Measurements from ENCODE around the gene TACC2. TPM values are rescaled to one million over a fixed set of nuclear protein-coding genes. Genes with fewer than 3 reads are reported as not detected.

Gene TACC2
- total and polyA plus RNA-seq, 5 experiments from 2014 or later, result not detected

- H3K4me3 Mint-ChIP-seq, result no peak overlapping the region
- POLR2A ChIA-PET, result interaction anchor here (0.7 kb wide), 1 partner anchor 31 kb away, joined by 3 read pairs; no protein-coding TSS in a partner anchor
- DNase-seq, result peak in 8 of 10 donors; percentile 7 to 39 (median 20)
- H3K27ac Mint-ChIP-seq, result no peak overlapping the region
- peak; percentile 52 to 57 for ATAC-seq
- H3K4me1 Mint-ChIP-seq, result peaks cover 0 to 4% (median 0%) of the 10 kb centered on the region in 4 donors
- peaks cover 4 to 16% (median 9%) of the 10 kb centered on the region in 9 donors for H3K9me3 Mint-ChIP-seq
- peaks cover 0 to 12% (median 0%) of the 10 kb centered on the region in 3 donors for H3K36me3 Mint-ChIP-seq
- H3K27me3 Mint-ChIP-seq, result peaks cover 21 to 52% (median 31%) of the 10 kb centered on the region in 5 donors
Observed at GRCh38 chr10:122267849-122268737, 279.1 kb downstream of the TACC2 start.

DNA sequence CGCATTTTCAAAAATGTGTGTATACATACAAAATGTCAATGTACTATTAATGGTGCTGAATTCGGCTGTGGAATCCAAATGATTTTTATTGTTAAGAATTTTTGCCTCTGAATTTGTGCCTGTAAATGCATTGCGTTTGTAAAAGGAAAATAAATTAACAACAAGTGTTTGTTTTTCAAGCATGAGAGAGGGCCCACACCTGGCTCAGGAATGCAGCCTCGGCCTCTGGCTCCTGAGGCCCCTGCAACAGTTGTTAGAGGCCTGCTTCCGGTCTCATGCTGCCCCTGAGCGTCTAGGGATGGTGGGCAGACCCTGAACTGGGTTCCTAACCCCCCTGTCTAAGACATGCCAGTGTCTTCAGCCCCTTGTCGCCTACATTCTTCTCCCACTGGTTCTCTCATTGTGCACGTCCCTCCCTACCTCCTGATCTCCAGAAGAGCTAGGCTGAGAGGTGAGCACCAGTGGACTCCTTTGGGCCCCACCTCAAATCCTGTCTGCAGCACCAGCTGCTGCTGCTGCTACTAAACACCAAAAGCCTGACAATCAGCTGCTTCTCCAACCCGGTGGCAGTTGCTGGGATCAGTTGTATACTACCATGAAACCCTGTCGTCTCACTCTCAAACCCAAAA lies 280.2 kb downstream of the TACC2 start:
- no peak overlapping the region for H3K27ac Mint-ChIP-seq
- H3K36me3 Mint-ChIP-seq, result peaks cover 0 to 4% (median 0%) of the 10 kb centered on the region in 3 donors
- H3K27me3 Mint-ChIP-seq, result peaks cover 18 to 43% (median 30%) of the 10 kb centered on the region in 5 donors
- H3K4me3 Mint-ChIP-seq, result no peak overlapping the region
- ATAC-seq, result no peak
- peaks cover 0 to 4% (median 0%) of the 10 kb centered on the region in 4 donors for H3K4me1 Mint-ChIP-seq
- DNase-seq, result no peak
- H3K9me3 Mint-ChIP-seq, result peaks cover 0 to 6% (median 2%) of the 10 kb centered on the region in 9 donors
- POLR2A ChIA-PET, result no interaction called here

- POLR2A ChIA-PET, result no interaction called here
- Mint-ChIP-seq H3K9me3 (no peaks in the 10 kb centered on the region), H3K27me3 (peaks cover 11 to 41% (median 22%) of the 10 kb centered on the region in 5 donors), H3K4me3 (no peak within 1 kb of the TSS), H3K4me1 (peaks cover 0 to 4% (median 0%) of the 10 kb centered on the region in 4 donors), H3K27ac (no peak within 1 kb of the TSS), H3K36me3 (no peaks in the 10 kb centered on the region)
- DNase-seq, result no peak
- no peak for ATAC-seq
Observed at GRCh38 chr10:122271076-122271475, 282.1 kb downstream of the TACC2 start, which contains the start of gene BTBD16. Gene BTBD16 (plus strand): TSS chr10:122271296. CDS start chr10:122275082, 3,786 bp downstream.

GRCh38 chr10:122273966-122274545 lies 285.1 kb downstream of the TACC2 start:
- H3K27me3 Mint-ChIP-seq, result peaks cover 7 to 26% (median 11%) of the 10 kb centered on the region in 5 donors
- ATAC-seq, result no peak
- no peaks in the 10 kb centered on the region for H3K9me3 Mint-ChIP-seq
- H3K4me3 Mint-ChIP-seq, result no peak overlapping the region
- no peaks in the 10 kb centered on the region for H3K36me3 Mint-ChIP-seq
- POLR2A ChIA-PET, result no interaction called here
- H3K27ac Mint-ChIP-seq, result no peak overlapping the region
- H3K4me1 Mint-ChIP-seq, result no peaks in the 10 kb centered on the region
- no peak for DNase-seq

- no peak for DNase-seq
- no peak for ATAC-seq
- Mint-ChIP-seq H3K4me3 (no peak overlapping the region), H3K4me1 (peaks cover 0 to 6% (median 3%) of the 10 kb centered on the region in 4 donors), H3K36me3 (no peaks in the 10 kb centered on the region), H3K27me3 (peaks cover under 1 to 53% (median 21%) of the 10 kb centered on the region in 5 donors), H3K9me3 (no peaks in the 10 kb centered on the region), H3K27ac (no peak overlapping the region)
- POLR2A ChIA-PET, result no interaction called here
Observed at GRCh38 chr10:122276611-122277208, 287.7 kb downstream of the TACC2 start.

GRCh38 chr10:122277526-122278136 lies 288.7 kb downstream of the TACC2 start:
- Mint-ChIP-seq H3K27me3 (peaks cover 2 to 62% (median 24%) of the 10 kb centered on the region in 5 donors), H3K4me1 (peaks cover 0 to 6% (median 3%) of the 10 kb centered on the region in 4 donors), H3K36me3 (no peaks in the 10 kb centered on the region), H3K27ac (peak overlapping the region in 1 of 10 donors; percentile 67), H3K9me3 (no peaks in the 10 kb centered on the region), H3K4me3 (no peak overlapping the region)
- DNase-seq (no peak), ATAC-seq (no peak)
- POLR2A ChIA-PET, result no interaction called here

- Mint-ChIP-seq H3K4me3 (no peak overlapping the region), H3K27ac (no peak overlapping the region), H3K4me1 (peaks cover 0 to 6% (median 4%) of the 10 kb centered on the region in 4 donors), H3K9me3 (no peaks in the 10 kb centered on the region), H3K27me3 (peaks cover 2 to 58% (median 28%) of the 10 kb centered on the region in 5 donors), H3K36me3 (no peaks in the 10 kb centered on the region)
- DNase-seq (no peak), ATAC-seq (no peak)
- POLR2A ChIA-PET, result no interaction called here
Observed at GRCh38 chr10:122279725-122280141, 290.8 kb downstream of the TACC2 start.

DNA sequence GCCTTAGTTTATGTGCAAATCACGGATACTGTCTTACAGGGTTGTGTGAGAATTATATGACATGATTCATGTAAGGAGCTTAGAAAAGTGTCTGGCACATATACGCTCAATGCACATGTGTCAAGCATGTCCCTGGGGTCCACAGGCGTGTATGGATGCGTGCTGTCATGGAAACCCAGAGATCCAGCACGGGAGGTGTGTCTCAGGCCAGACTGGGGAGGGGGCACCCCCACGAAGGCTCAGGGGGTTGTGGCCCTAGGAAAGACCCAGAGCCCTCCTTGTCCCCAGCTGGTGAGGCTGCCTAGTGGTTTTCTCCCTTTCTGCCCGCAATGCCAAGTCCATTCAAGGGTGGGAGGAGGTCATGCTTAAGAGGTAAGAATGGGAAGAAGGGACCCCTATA lies 291.2 kb downstream of the TACC2 start:
- Mint-ChIP-seq H3K27me3 (peaks cover 4 to 58% (median 29%) of the 10 kb centered on the region in 5 donors), H3K9me3 (no peaks in the 10 kb centered on the region), H3K4me3 (no peak overlapping the region), H3K27ac (no peak overlapping the region), H3K4me1 (peaks cover 0 to 6% (median 4%) of the 10 kb centered on the region in 4 donors), H3K36me3 (no peaks in the 10 kb centered on the region)
- POLR2A ChIA-PET, result no interaction called here
- DNase-seq (no peak), ATAC-seq (no peak)

DNA sequence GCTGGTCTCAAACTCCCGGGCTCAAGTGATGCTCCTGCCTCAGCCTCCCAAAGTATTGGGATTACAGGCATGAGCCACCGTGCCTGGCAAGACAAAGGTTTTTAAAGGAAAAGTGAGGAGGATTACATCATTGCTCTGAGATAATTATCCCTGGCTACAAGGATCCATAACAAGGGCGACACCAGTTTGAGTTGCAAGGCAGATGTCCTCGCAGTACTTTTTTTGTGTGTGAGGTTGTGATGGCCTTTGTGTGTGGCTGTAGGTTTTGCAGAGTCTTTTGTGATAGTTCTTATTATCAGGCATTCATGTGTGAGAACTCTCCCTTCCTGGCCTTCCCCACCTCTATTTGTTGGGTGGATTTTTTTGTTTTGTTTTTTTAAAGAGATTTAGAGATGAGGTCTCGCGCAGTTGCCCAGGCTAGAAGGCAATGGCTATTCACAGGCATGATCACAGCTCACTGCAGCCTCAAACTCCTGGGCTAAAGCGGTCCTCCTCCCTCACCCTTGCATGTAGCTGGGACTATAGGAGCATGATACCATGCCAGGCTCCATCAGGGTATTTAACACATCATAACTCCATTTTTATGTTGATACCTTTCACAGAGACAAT lies 292.2 kb downstream of the TACC2 start:
- DNase-seq (no peak), ATAC-seq (no peak)
- H3K9me3 Mint-ChIP-seq, result no peaks in the 10 kb centered on the region
- H3K27ac Mint-ChIP-seq, result no peak overlapping the region
- POLR2A ChIA-PET, result no interaction called here
- H3K4me1 Mint-ChIP-seq, result peaks cover 0 to 6% (median 4%) of the 10 kb centered on the region in 4 donors
- H3K36me3 Mint-ChIP-seq, result no peaks in the 10 kb centered on the region
- no peak overlapping the region for H3K4me3 Mint-ChIP-seq
- H3K27me3 Mint-ChIP-seq, result peaks cover 4 to 56% (median 26%) of the 10 kb centered on the region in 5 donors

DNA sequence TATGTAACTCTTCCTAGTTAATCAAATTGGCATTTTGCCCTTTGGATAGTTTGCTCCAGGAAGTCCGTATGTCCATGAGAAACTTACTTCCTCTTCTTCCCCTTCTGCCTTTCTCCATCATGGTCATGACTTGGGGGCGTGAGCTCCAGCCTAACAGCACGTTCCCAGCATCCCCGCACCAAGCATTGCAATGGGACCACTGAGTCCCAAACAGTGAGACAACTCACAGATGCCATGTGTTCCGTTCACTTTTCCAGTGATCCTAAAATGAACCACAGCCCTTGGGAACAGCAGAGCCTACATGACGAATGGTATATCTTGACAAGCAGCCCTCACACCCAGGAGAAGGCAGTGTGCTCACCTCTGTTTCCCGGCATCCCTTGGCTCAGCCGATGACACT lies 292.8 kb downstream of the TACC2 start:
- Mint-ChIP-seq H3K36me3 (no peaks in the 10 kb centered on the region), H3K27ac (no peak overlapping the region), H3K4me1 (peaks cover 0 to 6% (median 4%) of the 10 kb centered on the region in 4 donors), H3K9me3 (no peaks in the 10 kb centered on the region), H3K4me3 (no peak overlapping the region), H3K27me3 (peaks cover 4 to 56% (median 26%) of the 10 kb centered on the region in 5 donors)
- DNase-seq (no peak), ATAC-seq (no peak)
- POLR2A ChIA-PET, result no interaction called here

- H3K36me3 Mint-ChIP-seq, result no peaks in the 10 kb centered on the region
- DNase-seq (no peak), ATAC-seq (no peak)
- H3K27ac Mint-ChIP-seq, result no peak overlapping the region
- H3K4me3 Mint-ChIP-seq, result no peak overlapping the region
- no peaks in the 10 kb centered on the region for H3K9me3 Mint-ChIP-seq
- H3K27me3 Mint-ChIP-seq, result peaks cover 4 to 56% (median 26%) of the 10 kb centered on the region in 5 donors
- POLR2A ChIA-PET, result no interaction called here
- peaks cover 0 to 6% (median 4%) of the 10 kb centered on the region in 4 donors for H3K4me1 Mint-ChIP-seq
Observed at GRCh38 chr10:122282253-122282671, 293.3 kb downstream of the TACC2 start.

DNA sequence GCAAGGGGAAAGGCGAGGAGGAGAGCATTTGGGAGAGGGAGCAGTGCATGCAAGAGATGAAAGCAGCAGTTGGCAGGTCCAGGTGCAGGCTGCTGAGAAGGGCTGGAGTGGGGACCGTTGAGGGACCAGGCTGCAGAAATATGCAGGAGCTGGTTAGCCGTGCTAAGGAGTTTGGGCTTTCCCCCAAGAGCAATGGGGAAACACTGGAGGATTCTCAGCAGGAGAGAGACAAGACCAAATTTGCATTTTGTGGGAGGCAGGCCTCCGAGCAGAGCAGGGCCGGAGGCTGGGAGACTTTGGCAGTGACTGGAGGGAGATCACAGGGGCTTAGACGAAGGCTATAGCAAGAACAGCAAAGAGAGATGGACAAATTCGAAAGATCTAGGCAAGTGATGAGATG lies 293.9 kb downstream of the TACC2 start:
- POLR2A ChIA-PET, result no interaction called here
- H3K36me3 Mint-ChIP-seq, result no peaks in the 10 kb centered on the region
- peaks cover 0 to 6% (median 4%) of the 10 kb centered on the region in 4 donors for H3K4me1 Mint-ChIP-seq
- no peak overlapping the region for H3K27ac Mint-ChIP-seq
- no peak for DNase-seq
- ATAC-seq, result no peak
- peaks cover 4 to 56% (median 26%) of the 10 kb centered on the region in 5 donors for H3K27me3 Mint-ChIP-seq
- H3K4me3 Mint-ChIP-seq, result no peak overlapping the region
- H3K9me3 Mint-ChIP-seq, result no peaks in the 10 kb centered on the region
